Right lobe of liver (tissue), 4 donors: ENCODE measurements around the gene DAG1.

Experiments used
- POLR2A ChIP-seq: fragments of 450-650 bp; IDR thresholded peaks from one replicate; pipeline ENCODE4 v1.6.1; 2017; ENCODE audit warnings: antibody characterized with exemption, mild to moderate bottlenecking
- TF ChIP-seq, protein P1 (sequence below), 4 donors: fragments of 200-600 bp in 3 of 4; fragments of 450-650 bp in 1 of 4; IDR thresholded peaks; one replicate each; pipeline versions ENCODE4 v1.5.1 to v1.8.0; 2016 to 2022; ENCODE audit warnings: antibody characterized with exemption in 4 of 4, mild to moderate bottlenecking in 2 of 4
- donor health status: DM: no; HTN: no; CAD: no.
- donor health status: DM: no; HTN: no; CAD: no.
- donor health status: DM: no; HTN: yes; CAD: no.

DNA sequence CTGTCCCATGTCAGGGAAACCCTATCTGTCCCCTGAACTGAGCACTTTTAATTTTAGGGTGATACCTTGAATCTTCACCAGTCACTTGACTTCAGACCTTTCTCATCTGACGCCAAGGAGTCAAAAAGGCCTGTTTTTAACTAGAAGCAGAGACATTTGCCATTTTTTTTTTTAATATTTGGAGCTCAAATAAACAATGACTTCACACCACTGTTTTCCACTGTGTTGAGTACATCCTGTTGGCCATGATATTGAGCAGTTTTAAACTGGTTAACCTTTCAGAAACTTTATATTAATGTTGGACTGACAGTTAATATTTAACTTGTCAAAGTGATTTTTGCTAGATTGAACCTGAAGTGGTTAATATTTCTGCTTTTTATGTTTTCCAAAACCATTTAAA lies 28.2 kb downstream of the DAG1 start:
- TF ChIP-seq, protein P1, sequence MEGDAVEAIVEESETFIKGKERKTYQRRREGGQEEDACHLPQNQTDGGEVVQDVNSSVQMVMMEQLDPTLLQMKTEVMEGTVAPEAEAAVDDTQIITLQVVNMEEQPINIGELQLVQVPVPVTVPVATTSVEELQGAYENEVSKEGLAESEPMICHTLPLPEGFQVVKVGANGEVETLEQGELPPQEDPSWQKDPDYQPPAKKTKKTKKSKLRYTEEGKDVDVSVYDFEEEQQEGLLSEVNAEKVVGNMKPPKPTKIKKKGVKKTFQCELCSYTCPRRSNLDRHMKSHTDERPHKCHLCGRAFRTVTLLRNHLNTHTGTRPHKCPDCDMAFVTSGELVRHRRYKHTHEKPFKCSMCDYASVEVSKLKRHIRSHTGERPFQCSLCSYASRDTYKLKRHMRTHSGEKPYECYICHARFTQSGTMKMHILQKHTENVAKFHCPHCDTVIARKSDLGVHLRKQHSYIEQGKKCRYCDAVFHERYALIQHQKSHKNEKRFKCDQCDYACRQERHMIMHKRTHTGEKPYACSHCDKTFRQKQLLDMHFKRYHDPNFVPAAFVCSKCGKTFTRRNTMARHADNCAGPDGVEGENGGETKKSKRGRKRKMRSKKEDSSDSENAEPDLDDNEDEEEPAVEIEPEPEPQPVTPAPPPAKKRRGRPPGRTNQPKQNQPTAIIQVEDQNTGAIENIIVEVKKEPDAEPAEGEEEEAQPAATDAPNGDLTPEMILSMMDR (IDR thresholded peaks at IDR 0.05), result peak in 1 of 4 donors; percentile 1
- no peak for TF ChIP-seq POLR2A
